Activated effector memory CD4-positive, alpha-beta T cell treated with Interleukin-2 at 50 U/mL for 16 hours (primary cell): ENCODE measurements around the gene MARK4.
A peak's percentile ranks its signal among the peaks of the same experiment; 100 is the strongest.
"Not testable (repeated sequence)": the region's sequence is repeated elsewhere in the genome, so short reads cannot be mapped to it uniquely, and the experiment has no call there.

Experiments
- DNase-seq: peaks from one replicate; pipeline ENCODE4 v3.0.0-alpha.2; 2020

MARK4 gene

DNA sequence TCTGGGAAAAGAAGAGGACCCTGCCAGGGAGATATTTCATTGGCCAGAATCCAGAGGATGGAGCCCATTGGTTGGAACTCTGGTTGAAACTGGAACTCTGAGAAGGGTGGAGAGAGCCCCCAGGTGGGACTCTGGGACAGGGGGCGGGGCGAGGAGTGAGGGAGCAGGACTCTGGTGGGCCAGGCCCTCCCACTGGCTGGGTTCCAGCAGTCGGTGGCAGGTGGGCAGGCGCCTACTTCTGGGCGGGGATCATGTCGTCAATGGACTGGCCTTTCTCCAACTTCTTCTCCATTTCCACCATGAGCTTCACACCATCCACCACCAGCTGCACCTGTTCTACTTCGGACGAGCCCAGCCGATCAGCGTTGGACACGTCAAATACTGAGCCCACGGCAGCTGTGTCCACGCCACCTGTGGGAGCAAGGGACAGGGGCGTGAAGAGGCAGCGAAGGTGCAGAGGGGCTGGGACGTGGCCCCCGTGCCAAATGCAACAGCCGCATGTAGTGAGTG, 55.5 kb downstream of the MARK4 start:
- no peak for DNase-seq

DNA sequence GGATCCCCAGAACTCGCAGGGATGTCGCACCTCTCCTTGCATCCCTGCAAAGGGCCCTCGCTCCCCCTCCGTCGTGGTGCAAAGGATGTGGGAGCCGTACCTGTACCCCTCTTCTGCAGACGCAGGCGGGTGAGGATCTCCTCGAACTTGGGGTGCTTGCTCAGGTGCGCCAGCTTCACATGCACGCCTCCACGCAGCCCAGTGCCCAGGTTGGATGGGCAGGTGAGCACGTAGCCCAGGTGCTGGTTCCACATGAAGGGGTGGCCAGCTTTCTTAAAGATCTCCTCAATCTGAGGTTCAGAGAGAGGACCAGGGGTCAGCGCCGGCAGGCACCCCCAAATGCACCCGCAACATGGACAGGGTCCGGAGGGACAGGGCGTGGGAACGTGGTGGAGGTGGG, 56.3 kb downstream of the MARK4 start:
- no peak for DNase-seq

DNA sequence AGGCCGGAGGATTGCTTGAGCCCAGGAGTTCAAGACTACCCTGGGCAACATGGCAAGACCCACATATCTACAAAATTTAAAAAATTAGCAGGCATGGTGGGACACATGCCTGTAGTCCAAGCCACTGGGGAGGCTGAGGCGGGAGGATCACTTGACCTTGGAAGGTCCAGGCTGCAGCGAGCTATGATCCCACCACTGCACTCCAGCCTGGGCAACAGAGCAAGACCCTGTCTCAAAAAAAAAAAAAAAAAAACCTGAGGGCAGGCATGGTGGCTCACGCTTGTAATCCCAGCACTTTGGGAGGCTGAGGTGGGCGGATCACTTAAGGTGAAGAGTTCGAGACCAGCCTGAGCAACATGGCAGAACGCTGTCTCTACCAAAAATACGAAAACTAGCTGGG, 58.3 kb downstream of the MARK4 start:
- not testable (repeated sequence) for DNase-seq

DNA sequence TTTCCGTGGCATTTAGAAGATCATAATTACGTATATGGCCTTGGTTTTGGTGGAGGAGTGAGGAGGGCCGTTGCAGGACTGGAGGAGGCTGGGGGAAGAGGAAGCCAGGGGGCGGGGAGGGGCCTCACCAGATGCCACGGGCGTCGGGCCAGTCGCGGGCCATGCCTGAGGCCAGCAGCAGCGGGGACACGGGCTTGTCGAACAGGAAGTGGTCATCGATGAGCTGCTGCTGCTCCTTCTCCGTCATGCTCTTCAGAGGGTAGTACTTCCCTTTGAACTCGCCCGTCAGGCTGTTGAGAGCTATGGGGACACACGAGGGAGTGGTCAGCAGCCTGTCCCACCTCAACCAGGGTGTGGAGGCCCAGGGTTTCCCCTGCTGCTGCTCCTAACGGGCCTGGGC, 60.5 kb downstream of the MARK4 start:
- DNase-seq: no peak

DNA sequence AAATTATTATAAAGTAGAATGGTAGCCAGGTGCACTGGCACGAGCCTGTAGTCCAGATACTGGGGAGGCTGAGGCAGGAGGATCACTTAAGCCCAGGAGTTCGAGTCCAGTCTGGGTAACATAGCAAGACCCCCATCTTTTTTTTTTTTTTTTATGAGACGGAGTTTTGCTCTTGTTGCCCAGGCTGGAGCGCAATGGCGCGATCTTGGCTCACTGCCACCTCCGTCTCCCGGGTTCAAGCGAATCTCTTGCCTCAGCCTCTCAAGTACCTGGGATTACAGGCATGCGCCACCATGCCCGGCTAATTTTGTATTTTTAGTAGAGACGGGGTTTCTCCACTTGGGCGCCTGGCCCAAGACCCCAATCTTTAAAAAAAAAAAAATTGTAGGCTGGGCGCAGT, 61.2 kb downstream of the MARK4 start:
- DNase-seq: not testable (repeated sequence)

DNA sequence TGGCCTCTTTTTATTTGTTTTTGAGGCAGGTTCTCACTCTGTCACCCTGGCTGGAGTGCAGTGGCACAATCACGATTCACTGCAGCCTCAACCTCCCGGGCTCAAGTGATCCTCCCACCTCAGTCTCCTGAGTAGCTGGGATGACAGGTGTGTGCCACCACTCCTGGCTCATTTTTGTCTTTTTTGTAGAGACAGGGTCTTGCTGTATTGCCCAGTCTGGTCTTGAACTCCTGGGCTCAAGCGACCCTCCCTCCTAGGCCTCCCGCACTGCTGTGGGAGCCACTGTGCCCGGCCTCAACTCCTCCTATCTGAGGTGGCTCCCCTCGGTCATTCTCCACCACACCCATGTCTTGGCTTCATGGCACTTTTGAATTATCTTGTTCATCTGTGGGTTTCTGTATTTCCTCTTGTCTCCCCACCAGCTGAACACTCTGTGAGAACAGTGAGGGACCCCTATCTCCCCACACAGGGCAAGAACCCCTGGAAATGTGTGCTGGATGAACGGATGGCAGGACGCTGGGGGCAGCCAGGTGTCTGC, 63.7 kb downstream of the MARK4 start:
- no peak for DNase-seq

DNA sequence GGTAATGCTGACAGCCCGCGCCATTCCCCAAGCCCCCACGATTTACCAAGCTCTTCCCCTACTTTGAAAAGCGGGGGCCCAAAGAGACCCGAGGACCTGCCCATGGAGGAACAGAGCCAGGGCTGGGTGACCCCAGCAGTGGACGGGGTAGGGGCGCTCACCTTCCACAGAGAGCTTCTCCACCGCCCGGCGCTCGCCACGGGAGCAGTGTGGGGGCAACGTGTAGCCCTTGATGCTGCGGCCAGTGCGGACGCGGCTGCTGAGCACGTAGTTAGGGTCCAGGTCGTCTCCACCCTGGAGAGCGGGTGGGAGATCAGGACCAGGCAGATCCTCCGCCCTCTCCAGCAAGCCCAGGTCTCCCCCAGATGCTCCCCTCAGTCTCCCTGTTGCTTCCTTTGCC, 64.2 kb downstream of the MARK4 start:
- no peak for DNase-seq

DNA sequence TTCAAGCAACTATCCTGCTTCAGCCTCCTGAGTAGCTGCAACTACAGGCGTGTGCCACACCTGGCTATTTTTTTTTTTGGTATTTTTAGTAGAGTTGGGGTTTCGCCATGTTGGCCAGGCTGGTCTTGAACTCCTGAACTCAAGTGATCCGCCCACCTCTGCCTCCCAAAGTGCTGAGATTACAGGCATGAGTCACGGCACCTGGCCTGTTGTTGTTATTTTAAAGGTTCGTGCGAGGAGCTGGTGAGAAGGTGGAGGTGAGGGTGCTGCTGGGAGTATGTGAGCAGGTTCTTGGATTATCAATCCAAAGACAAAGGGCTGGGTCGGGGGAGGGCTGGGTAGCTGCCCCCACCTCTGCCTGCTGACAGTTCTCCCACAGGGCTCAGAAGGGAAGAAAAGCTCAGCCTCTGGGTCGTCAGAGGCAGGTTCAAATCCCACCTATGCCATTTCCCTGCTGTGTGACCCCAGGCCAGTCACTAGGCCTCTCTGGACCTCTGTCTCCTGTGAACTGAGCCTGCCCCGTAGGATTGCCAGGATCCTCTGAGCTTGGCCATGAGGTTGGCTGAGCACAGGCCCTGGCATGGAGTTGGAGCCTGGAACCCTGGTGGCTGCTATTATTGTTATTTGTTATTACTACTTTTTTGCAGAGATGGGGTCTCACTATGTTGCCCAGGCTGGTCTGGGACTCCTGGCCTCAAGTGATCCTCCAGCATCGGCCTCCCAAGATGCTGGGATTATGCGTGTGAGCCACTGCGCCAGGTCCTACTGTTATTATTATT, 70.1 kb downstream of the MARK4 start:
- DNase-seq: no peak

DNA sequence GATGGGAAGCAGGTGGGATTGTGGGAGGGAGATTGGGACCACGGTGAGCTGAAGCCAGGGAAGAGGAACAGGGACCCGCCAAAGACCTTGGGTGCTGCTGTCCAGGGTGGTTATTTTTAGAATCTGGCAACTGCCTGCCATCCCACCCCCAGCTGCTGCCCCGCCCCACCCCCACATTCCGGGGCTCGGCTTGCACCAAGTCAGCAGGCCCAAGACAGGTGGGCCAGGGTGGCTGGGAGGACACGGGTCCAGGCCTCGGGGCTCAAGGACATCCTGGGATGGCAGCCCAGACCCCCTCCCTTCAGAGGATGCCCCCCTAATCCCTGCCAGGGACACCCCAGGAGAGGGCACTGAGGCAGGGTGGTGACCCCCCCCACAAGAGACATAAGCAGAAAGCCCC, 70.8 kb downstream of the MARK4 start:
- DNase-seq: no peak

DNA sequence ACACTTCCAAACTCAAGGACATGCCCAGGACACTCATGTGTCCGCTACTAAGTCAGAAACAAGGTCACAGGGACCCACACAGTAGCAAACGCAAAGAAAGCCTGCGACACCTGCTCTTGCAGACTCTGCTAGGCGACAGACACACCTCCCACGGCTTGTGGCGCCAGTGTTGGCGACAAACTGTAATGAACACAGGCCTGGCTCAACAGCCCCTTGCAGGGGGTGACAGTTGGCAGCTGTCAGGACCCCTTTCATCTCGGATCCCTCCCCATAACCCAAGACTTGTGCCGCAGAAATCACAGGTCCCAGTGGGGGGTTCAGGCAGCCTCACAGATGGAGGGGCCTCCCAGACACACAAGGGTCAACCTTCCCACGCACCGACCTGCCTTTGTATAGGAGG, 71.2 kb downstream of the MARK4 start:
- DNase-seq: no peak

DNA sequence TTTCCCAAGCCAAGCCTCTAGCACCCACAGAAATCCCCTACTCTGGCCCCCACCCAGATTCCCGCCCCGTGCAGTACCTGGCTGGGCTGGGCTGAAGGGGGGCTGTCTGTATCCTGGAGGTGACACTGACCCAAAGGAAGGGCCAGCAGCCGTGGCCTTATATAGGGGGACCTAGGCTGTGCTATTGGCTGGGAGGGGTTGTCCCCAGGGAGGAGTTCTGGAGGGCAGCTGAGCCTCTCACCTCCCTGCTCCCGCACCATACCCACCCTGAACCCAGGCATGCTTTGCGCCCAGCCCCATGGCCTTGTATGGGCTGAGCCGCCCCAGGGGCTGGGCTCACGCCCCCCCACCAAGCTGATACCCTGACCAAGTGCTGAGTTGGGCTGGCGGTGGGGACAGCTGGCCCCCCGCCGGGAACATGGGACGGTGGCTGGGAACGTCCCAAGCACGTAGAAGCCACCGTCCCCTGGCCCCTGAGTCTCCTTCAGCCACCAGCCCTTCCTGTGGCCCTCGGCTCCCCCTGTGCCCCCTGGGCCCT, 71.7 kb downstream of the MARK4 start, which contains the start of gene CKM:
Gene CKM, minus strand, starts transcription at position 132 of the 538 bp plus-strand sequence. CDS start 3,162 bp downstream, outside the sequence.
- no peak for DNase-seq

DNA sequence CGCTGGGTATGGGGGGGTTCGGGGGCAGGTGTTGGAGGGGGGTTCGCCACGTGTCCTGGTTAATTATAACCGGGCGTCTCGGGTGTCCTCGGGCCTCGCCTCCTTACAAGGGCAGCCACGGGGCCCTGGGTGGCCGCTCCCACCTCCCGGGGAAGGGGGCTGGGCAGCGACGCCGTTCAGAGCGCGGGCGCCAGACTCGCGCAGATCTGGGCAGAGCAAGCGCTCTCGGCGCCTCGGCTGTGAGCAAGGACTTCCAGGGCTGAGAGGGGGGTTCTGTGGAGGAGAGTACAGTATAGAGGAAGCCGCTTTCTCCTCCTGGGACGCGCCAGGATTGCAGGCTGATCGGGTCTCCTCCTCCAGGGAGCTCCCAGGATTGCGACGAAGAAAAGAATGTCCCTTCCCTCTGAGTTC, 72.6 kb downstream of the MARK4 start:
- no peak for DNase-seq

DNA sequence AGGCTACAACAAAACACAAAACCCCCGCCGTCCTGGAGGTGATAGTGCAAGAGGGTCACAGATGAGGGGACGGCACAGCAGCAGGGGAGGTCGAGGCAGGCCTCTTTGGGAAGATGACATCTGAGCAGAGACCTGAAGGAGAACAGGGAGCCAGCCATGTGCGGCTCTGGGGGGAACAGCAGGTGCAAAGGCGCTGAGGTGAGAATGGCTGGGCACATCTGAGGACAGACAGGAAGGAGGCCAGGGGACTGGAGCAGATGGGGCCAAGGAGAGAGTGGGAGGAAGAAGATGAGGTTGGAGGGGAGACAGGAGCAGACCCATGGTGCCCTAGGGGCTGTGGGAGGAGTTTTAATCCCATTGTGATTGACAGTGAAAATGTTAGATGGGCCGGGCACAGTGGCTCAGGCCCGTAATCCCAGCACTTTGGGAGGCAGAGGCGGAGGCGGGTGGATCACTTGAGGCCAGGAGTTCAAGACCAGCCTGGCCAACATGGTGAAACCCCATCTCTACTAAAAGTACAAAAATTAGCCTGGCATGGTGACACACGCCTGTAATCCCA, 73.4 kb downstream of the MARK4 start:
- DNase-seq: no peak

DNA sequence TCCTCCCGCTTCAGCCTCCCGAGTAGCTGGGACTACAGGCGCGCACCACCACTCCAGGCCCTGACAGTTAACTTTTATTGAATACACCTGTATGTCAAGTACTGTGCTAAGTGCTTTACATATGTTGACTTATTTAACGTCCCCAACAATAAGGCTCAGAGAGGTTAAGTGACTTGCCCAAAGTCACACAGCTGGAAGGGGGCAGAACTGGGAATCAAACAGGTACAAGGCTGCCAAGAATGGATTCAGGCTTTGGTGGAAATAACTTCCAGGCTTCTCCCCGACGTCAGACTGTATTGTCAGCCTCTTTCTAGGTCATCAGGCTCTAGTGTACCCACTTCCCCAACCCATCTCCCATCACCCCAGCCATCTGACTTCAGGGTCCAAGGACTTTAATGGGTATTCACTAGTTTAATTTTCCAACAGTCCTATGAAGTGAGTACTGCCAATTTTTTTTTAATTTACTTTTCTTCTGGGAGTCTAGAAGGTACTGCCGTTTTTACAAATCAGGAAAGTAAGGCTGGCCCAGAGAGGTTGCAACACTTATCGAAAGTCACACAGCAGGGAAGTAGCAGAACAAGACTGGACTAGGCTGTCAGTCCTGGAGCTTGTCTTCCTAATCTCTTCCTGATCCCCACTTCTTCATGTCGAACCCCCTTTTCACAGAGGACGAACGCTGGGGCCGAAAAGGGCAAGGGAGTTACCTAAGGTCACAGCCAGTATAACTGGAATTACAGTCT, 76.5 kb downstream of the MARK4 start:
- DNase-seq: no peak

DNA sequence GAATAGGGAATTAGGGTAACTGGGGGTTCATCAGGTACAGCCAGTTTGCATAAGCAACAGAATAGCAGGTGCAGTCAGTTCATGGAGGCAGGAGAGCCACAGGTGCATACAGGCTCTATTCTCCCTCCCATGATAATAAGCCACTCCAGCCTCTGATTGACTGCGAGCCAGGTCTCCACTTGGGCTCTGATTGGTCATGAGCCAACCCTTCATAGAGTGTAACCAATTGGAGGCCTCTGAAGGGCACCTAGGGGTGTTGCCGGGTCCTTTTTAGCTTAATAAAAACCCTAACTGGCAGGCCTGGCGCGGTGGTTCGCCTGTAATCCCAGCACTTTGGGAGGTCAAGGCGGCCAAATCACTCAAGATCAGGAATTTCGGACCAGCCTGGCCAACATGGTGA, 80.3 kb downstream of the MARK4 start:
- DNase-seq: no peak

DNA sequence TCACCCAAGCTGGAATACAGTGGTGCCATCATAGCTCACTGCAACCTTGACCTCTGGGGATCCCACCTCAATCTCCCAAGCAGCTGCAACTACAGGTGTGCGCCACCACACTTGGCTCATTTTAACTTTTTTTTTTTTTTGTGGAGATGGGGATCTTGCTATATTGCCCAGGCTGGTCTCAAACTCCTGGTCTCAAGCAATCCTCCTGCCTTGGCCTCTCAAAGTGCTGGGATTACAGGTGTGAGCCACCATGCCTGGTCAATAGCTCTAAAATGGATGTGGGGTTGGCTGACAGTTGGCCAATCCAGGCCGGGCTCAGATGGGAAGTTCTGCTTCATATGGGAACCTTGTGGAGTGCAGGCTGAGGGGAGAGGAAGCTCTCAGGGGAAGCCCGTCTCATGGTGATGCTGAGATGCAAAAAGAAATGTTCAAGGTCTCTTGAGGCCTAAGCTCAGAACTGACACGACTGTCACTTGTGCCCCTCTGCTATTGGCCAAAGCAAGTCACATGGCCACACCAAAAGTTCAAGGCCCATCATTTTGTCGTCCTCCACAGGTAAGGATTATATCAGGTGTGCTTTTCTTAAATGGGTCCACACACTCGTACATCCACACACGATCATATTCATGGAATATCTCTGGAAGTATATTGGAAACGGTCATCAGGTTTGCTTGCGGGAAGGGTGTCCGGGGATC, 82.7 kb downstream of the MARK4 start:
- no peak for DNase-seq

DNA sequence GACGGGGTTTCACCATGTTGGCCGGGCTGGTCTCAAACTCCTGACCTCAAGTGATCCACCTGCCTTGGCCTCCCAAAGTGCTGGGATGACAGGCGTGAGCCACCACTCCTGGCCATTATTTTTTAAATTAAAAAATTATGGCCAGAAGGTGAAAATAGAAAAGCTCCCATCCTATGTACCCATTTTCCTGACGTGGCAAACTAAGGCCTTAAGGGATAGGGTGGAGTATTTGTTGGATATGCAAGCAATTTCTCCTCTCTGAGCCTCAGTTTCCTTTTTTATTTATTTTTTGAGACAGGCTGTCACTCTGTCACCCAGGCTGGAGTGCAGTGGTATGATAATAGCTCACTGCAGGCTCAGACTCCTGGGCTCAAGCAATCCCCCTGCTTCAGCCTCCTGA, 83.8 kb downstream of the MARK4 start:
- DNase-seq: not testable (repeated sequence)

DNA sequence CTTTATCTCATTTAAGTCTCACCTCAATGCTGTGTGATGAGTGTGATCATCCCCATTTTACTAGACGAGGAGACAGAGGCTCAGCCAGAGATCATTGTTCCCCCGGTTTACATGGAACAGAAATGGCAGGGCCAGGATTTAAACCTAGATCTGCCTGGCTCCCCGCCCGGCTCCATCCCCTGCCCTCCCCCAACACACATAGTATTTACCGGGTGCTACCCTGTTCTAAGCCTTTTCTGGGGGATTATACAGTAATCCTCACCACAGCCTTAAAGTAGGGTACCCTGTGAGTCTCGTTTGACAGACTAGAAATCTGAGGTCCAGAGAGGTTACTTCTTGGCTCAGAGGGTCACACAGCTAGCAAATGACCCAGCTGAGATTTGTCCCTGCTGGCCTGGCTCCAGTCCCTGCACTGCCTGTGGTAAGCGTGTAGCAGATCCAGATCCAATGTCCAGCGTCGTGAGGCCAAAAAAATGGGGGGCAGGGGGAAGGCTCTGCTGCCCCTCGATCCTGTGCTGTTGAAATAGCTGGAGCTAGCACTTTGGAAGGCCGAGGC, 85.7 kb downstream of the MARK4 start:
- DNase-seq: no peak

DNA sequence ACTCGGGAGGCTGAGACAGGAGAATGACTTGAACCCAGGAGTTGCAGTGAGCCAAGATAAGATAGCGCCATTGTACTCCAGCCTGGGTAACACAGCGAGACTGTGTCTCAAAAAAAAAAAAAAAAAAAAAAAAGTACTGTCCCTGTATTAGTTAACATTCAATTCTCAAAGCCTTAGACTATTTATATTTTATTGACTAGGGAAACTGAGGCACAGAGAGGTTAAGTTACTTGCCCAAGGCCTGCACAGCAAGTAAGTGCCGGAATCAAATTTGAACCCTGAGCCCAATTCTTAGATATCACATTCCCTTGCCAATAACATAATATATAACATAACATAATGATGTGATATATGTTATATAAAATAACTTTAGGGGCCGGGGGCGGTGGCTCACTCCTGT, 88.6 kb downstream of the MARK4 start:
- DNase-seq: no peak

DNA sequence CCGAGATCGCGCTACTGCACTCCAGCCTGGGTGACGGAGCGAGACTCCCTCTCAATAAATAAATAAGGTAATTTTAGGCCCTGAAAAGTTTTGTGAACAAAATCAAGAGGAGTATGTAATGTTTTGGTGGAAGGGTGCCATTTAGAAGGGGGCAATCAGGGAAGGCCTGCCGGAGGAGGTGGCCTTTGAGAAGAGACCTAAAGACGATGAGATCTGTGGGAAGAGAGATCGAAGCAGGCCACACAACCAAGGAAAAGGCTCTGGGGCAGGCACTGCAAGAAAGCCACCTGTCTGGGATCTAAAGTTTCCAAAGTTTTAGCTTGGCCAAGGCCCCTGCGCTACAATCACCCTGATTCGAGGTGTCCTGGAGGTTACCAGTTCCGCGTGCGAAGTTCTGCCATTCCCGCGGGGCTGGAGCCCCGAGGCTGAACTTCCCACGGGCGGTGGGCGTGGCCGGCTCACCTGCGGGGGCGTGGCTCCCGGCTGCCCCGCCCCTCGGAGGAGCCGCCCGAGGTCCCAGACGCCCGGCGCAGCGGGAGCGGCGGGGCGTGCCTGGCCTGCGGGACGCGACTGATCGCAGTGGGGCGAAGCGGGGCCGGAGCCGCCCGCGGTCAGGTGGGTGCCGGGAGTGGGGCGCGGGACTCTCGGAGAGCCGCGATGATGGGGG, 89.3 kb downstream of the MARK4 start, which contains the start of gene KLC3:
Gene KLC3, plus strand, starts transcription at position 519 of the 667 bp plus-strand sequence. CDS start 4,792 bp downstream, outside the sequence.
- DNase-seq: peak; percentile 10

DNA sequence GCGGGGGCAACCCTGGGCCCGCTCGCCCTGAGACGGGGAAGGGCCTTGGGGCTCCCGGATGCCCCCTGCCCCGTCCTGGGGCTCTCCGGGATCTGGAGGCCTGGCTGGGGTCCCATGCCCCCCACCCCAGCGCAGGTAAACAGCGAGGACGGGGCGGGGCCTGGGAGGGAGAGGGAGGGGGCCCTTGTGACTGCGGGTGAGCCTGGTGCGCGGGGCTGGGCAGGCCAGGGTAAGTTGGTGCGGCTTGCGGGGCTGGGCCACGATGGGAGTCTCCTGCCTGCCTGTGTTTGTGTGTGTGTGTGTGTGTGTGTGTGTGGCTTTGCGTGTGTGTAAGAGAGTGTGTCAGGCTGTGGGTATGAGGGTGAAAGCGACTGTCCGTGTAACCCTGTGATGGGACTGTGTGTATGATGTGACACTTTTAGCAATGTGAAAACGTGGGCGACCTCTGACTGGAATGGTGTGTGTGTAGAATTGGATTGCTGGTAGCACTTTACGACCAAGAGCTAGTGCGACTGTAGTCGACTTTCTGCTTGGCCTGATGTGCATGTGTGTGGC, 89.9 kb downstream of the MARK4 start:
- no peak for DNase-seq
